GM19468 (cell line): ENCODE results near the gene LHFPL3.

ENCODE experiments used
- ATAC-seq: cut with Tn5 transposase; IDR thresholded peaks from one replicate; pipeline ENCODE4 v1.9.1; 2021; ENCODE audit warnings: mild to moderate bottlenecking, moderate library complexity, moderate number of reproducible peaks; ENCODE audit not compliant: unreplicated experiment; ENCODE audit errors: extremely low read depth

The LHFPL3 gene

DNA sequence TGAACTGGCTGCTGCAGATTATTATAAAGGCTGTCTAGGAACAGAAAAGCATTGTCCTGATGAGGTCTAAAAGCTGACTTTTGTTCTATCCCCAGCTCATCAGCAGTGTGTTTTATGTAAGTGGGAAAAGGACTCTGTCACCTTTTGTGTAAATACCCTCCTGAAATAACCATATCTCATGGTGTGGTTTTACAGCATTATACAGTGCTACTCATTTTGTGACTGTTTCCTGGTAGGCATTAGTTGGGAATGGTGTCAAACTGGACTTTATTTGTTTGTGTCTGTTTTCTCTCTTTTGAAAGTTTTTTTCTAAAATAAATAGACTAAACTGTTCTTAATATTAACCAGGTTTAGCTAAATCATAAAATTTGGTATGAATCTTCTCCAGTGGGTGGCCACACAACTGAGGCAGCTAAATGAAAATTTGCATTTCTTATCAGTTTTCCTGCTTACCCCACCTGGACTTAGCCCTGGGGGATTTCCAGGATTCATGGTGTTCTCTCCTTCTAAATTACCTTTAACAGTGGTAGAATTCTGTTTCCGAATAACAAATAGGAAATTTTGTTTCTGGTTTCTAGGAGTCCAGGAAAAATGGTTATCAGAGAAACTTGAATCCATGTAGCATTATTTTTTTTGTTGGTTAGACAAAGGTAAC is 140.9 kb downstream of the LHFPL3 start:
- ATAC-seq, result no peak

GRCh38 chr7:104480529-104480928 is 152.1 kb downstream of the LHFPL3 start:
- ATAC-seq, result no peak

GRCh38 chr7:104482362-104483037 is 154.1 kb downstream of the LHFPL3 start:
- ATAC-seq, result no peak

- no peak for ATAC-seq
Measured at GRCh38 chr7:104486931-104487330, 158.5 kb downstream of the LHFPL3 start.

DNA sequence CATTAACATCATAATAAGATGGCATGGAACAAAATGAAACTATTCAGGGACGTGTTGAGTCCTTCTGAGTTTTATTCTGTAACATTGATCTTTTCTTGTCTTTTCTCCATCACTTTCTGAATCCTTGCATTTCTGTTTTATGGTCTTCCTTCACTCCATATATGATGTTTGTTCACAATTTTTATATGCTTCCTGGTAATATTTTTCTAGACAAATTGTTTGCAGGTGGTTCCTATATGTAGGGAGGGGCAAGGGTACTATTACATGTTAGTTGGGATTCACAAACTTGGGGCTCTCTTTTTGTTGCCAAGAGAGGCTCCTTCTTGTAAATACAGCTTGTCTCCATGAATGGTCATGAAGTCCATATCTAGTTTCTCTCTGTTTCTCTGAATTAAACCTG is 159.2 kb downstream of the LHFPL3 start:
- no peak for ATAC-seq

- no peak for ATAC-seq
Measured at GRCh38 chr7:104497379-104497967, 169.1 kb downstream of the LHFPL3 start.

GRCh38 chr7:104499975-104500374 is 171.6 kb downstream of the LHFPL3 start:
- no peak for ATAC-seq

- ATAC-seq, result no peak
Measured at GRCh38 chr7:104509874-104510273, 181.5 kb downstream of the LHFPL3 start.

DNA sequence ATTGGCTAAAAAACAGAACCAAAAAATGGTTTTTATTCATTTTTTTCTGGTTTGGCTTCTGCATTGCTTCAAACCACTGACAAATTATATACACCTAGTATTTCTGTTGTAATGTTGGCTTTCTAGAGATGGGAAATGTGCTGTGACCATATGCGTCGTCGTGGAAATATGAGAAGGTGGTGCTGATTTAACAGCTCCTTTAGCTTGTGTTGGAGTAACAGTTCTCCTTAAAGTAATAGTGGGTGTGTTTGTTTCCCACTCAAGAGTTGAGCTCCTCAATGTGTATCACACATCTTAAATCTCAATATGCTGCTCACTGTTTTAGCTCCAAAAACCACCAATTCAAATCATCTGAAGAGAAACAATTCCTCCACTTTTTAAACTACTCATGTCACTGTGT is 196.4 kb downstream of the LHFPL3 start:
- no peak for ATAC-seq

- ATAC-seq, result no peak
Measured at GRCh38 chr7:104528142-104528541, 199.7 kb downstream of the LHFPL3 start.

DNA sequence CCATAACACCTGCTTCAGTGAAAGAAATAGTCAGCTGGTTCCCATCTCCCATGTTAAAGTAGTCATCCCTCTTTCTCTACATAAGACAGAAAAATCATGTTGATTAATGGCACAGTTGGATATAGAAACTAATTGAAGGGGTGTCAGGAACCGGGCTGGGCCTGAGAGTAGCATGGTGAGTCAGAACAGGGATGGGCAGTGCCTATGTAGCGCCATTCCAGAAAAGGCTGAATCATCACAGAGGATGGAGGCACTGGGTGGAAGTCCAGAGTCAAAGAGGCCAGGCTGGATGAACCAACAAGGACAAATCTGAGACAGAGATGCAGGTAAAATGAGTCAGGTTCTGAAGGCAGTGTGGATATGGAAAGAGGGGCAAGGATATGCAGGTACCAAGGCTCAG is 201.2 kb downstream of the LHFPL3 start:
- no peak for ATAC-seq

GRCh38 chr7:104530251-104530650 is 201.8 kb downstream of the LHFPL3 start:
- ATAC-seq, result no peak

- no peak for ATAC-seq
Measured at GRCh38 chr7:104534149-104534548, 205.7 kb downstream of the LHFPL3 start.

- ATAC-seq, result no peak
Measured at GRCh38 chr7:104535841-104536240, 207.4 kb downstream of the LHFPL3 start.

- no peak for ATAC-seq
Measured at GRCh38 chr7:104536956-104537355, 208.6 kb downstream of the LHFPL3 start.

DNA sequence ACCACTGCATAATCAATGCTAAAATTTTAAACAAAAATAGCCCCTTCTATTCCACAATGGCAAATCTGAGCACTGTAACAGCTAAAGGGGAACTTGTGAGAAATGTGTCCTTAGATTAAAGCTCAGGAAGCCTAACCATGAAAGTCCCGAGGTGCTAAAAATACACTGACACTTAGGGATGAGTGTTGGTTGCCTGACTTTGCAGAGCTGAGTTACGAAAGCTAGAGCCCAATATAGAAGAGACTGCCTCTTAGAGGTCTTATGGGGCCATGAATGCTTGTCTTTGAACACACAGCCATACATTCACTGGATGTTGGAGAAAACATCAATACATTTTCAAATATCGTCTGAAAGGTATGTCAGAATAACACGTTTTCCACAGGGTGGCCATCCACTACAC is 209.7 kb downstream of the LHFPL3 start:
- ATAC-seq, result no peak

GRCh38 chr7:104541897-104542296 is 213.5 kb downstream of the LHFPL3 start:
- no peak for ATAC-seq

GRCh38 chr7:104548861-104549260 is 220.5 kb downstream of the LHFPL3 start:
- no peak for ATAC-seq

GRCh38 chr7:104550362-104550761 is 222.0 kb downstream of the LHFPL3 start:
- no peak for ATAC-seq

GRCh38 chr7:104551226-104551625 is 222.8 kb downstream of the LHFPL3 start:
- ATAC-seq, result no peak

- no peak for ATAC-seq
Measured at GRCh38 chr7:104552102-104552501, 223.7 kb downstream of the LHFPL3 start.

DNA sequence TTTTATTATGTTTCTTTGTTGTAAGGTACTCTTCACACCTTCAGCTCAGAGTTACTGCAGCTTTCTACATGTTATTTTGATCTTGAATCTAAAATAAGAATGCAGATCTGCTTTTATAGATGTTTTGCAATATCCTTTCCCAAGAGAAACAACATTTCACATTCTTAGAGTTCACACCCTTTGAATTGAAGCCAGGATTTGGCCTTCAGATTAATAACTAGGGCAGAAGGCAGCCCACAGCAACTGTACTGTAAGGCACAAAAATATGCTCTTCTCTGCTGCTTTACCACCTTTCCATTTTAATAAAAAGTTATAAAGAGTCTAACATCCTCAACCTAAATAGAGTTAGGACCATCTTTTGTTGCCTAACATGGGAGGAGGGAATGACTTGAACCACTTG is 224.7 kb downstream of the LHFPL3 start:
- ATAC-seq, result no peak
